Gastroesophageal sphincter (tissue), 4 donors: Measurements from ENCODE around the gene PRR19. TPM values are rescaled to one million over a fixed set of nuclear protein-coding genes. Genes with fewer than 3 reads are reported as not detected.

Experiments used
- ATAC-seq: fragments of 150-250 bp; one replicate; pipeline ENCODE4 v1.9.1; 2016; ENCODE audit warnings: mild to moderate bottlenecking, moderate library complexity
- H3K27ac ChIP-seq, 4 donors: fragments of 200-600 bp; sonication (generic) in 3 of 4; 1 replicate in 3 of 4; 2 replicates in 1 of 4; pipeline ENCODE4 v1.5.1; 2016 to 2019
- H3K27me3 ChIP-seq: fragments of 200-600 bp; sonication (generic); one replicate; pipeline ENCODE4 v1.5.1; 2019
- H3K36me3 ChIP-seq, 2 donors: fragments of 200-600 bp; sonication (generic); one replicate each; pipeline ENCODE4 v1.5.1; 2019; ENCODE audit warnings: control low read depth in 1 of 2
- H3K4me1 ChIP-seq, 3 donors: fragments of 200-600 bp; sonication (generic); 1 replicate in 2 of 3; 2 replicates in 1 of 3; pipeline ENCODE4 v1.5.1; 2016 to 2019; ENCODE audit warnings: control low read depth in 2 of 3
- H3K4me3 ChIP-seq, 2 donors: fragments of 200-600 bp; sonication (generic); one replicate each; pipeline ENCODE4 v1.5.1; 2019; ENCODE audit warnings: mild to moderate bottlenecking in 1 of 2, moderate library complexity in 1 of 2
- H3K9me3 ChIP-seq, 3 donors: fragments of 200-600 bp; sonication (generic); one replicate each; pipeline ENCODE4 v1.5.1; 2017 to 2019; ENCODE audit warnings: control low read depth in 2 of 3
- CTCF ChIP-seq, 4 experiments: fragments of 200-600 bp in 2 of 4; fragments of 450-650 bp in 2 of 4; sonication (generic) in 1 of 4; IDR thresholded peaks; one replicate each; pipeline ENCODE4 v1.5.1; 2017 to 2019; ENCODE audit warnings: antibody characterized with exemption in 4 of 4, mild to moderate bottlenecking in 2 of 4, moderate library complexity in 2 of 4
- EP300 ChIP-seq: sonication (generic); formaldehyde crosslinking; IDR thresholded peaks from one replicate; pipeline ENCODE4 v1.6.1; 2017; ENCODE audit warnings: antibody characterized with exemption, mild to moderate bottlenecking
- POLR2A ChIP-seq, 2 donors: fragments of 450-650 bp; IDR thresholded peaks; one replicate each; pipeline ENCODE4 v1.6.1; 2017; ENCODE audit warnings: antibody characterized with exemption in 2 of 2, mild to moderate bottlenecking in 2 of 2, moderate library complexity in 1 of 2
- POLR2AphosphoS5 ChIP-seq: sonication (generic); formaldehyde crosslinking; IDR thresholded peaks from one replicate; pipeline ENCODE4 v1.6.1; 2017; ENCODE audit warnings: antibody characterized with exemption
- WGBS, 2 donors: methylation state at CpG; one replicate each; pipeline ENCODE4 v1.1.5; 2018; ENCODE audit warnings: low coverage in 1 of 2; 5-methylcytosine and 5-hydroxymethylcytosine counted together
- total RNA-seq, 4 donors: library from RNA; depleted of rRNA; stranded (reverse); fragments of >200 nt; gene quantifications; one replicate each; pipeline ENCODE4 v1.1.0, GENCODE V29; 2016

Gene PRR19
- total RNA-seq, 4 donors from 2014 or later = 0.93 TPM; not detected in 3

GRCh38 chr19:42289556-42290041 is 12.3 kb upstream of the PRR19 start:
- 60 to 100% methylated on average over 1 of the region's 8 CpGs for WGBS, 2 donors
- no peaks in the 10 kb centered on the region for H3K27me3 ChIP-seq
- H3K4me3 ChIP-seq = no peak overlapping the region
- no peak for ATAC-seq
- H3K4me1 ChIP-seq = peaks cover 0 to 39% (median 20%) of the 10 kb centered on the region in 3 donors
- no peak overlapping the region for H3K27ac ChIP-seq
- H3K9me3 ChIP-seq = no peaks in the 10 kb centered on the region
- no peak for TF ChIP-seq CTCF (IDR thresholded peaks at IDR 0.05)
- TF ChIP-seq POLR2A (IDR thresholded peaks at IDR 0.05) = no peak
- TF ChIP-seq EP300 = no peak
- TF ChIP-seq POLR2AphosphoS5 = no peak
- peaks cover 0 to 80% of the 10 kb centered on the region in 2 donors for H3K36me3 ChIP-seq

- TF ChIP-seq CTCF (IDR thresholded peaks at IDR 0.05) (no peak), POLR2A (IDR thresholded peaks at IDR 0.05) (no peak), EP300 (no peak), POLR2AphosphoS5 (no peak)
- H3K4me1 ChIP-seq = peaks cover 0 to 34% (median 18%) of the 10 kb centered on the region in 3 donors
- H3K27ac ChIP-seq = no peak overlapping the region
- ATAC-seq = no peak
- no peak overlapping the region for H3K4me3 ChIP-seq
- H3K36me3 ChIP-seq = peaks cover 0 to 85% of the 10 kb centered on the region in 2 donors
- no peaks in the 10 kb centered on the region for H3K9me3 ChIP-seq
- H3K27me3 ChIP-seq = no peaks in the 10 kb centered on the region
- WGBS, 2 donors = 100% methylated on average over 2 of the region's 13 CpGs; no CpG with 5 or more reads in 1 of the 2 donors
Measured at GRCh38 chr19:42290136-42290522, 11.8 kb upstream of the PRR19 start.

GRCh38 chr19:42290523-42291434 is 11.2 kb upstream of the PRR19 start:
- 89% methylated on average over 3 of the region's 31 CpGs; no CpG with 5 or more reads in 1 of the 2 donors for WGBS, 2 donors
- no peaks in the 10 kb centered on the region for H3K9me3 ChIP-seq
- H3K36me3 ChIP-seq = peaks cover 0 to 89% of the 10 kb centered on the region in 2 donors
- H3K27me3 ChIP-seq = no peaks in the 10 kb centered on the region
- peaks cover 0 to 31% (median 12%) of the 10 kb centered on the region in 3 donors for H3K4me1 ChIP-seq
- peak overlapping the region in 1 of 4 donors; percentile 38 for H3K27ac ChIP-seq
- H3K4me3 ChIP-seq = no peak overlapping the region
- no peak for ATAC-seq
- TF ChIP-seq POLR2AphosphoS5 (no peak), CTCF (IDR thresholded peaks at IDR 0.05) (peak in 3 of 4 experiments; percentile 28 to 52 (median 47))

GRCh38 chr19:42291435-42291810 is 10.5 kb upstream of the PRR19 start:
- Histone ChIP-seq H3K27ac (peak overlapping the region in 1 of 4 donors; percentile 38), H3K9me3 (no peaks in the 10 kb centered on the region), H3K27me3 (no peaks in the 10 kb centered on the region), H3K4me1 (peaks cover 0 to 30% (median 5%) of the 10 kb centered on the region in 3 donors), H3K4me3 (no peak overlapping the region), H3K36me3 (peaks cover 0 to 89% of the 10 kb centered on the region in 2 donors)
- TF ChIP-seq POLR2A (IDR thresholded peaks at IDR 0.05) = no peak
- TF ChIP-seq EP300 = no peak
- TF ChIP-seq POLR2AphosphoS5 = no peak
- TF ChIP-seq CTCF (IDR thresholded peaks at IDR 0.05) = no peak
- no peak for ATAC-seq
- 27 to 37% methylated on average over 7 to 8 of the region's 9 CpGs for WGBS, 2 donors
